Endothelial cell of umbilical vein (primary cell): ENCODE data around the gene CHST7.

Experiments used
- POLR2A ChIP-seq: IDR thresholded peaks from 2 replicates; pipeline ENCODE4 v1.6.1; 2012; ENCODE audit warnings: low read depth, mild to moderate bottlenecking, control low read depth, low read length
- POLR2AphosphoS5 ChIP-seq: IDR thresholded peaks from 2 replicates; pipeline ENCODE4 v1.6.1; 2012; ENCODE audit warnings: low read depth, mild to moderate bottlenecking, control low read depth, low read length, moderate library complexity; ENCODE audit not compliant: insufficient read depth
- TF ChIP-seq, protein P1 (sequence below), 2 donors: IDR thresholded peaks; 1 replicate in 1 of 2; 2 replicates in 1 of 2; pipeline ENCODE4 v1.5.1; 2011; ENCODE audit warnings: low read length in 2 of 2, mild to moderate bottlenecking in 2 of 2, moderate library complexity in 2 of 2, control low read depth in 1 of 2, inconsistent platforms in 1 of 2, low read depth in 1 of 2; ENCODE audit not compliant: insufficient read depth in 1 of 2; ENCODE audit errors: extremely low read depth in 1 of 2

DNA sequence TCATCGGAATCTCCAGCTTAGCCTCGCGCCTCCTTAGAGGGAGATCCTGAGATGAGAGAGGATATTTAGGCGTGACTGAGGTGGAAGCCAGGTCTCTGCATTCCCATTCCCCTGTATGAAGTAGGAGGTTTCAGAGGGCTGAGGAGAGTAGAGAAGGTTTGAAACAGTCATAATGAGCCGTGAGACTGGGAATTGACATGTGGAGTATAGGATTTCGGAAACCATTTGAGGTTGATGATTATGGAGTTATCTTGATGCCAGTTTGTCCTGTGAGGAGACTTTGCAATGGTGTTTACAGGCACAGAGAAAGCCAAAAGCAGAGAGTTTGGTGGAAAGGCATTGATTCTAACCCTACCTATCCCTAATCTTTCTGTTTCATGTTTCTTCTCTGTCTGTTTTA, 2.0 kb downstream of the CHST7 start:
- no peak for TF ChIP-seq POLR2A
- TF ChIP-seq, protein P1, sequence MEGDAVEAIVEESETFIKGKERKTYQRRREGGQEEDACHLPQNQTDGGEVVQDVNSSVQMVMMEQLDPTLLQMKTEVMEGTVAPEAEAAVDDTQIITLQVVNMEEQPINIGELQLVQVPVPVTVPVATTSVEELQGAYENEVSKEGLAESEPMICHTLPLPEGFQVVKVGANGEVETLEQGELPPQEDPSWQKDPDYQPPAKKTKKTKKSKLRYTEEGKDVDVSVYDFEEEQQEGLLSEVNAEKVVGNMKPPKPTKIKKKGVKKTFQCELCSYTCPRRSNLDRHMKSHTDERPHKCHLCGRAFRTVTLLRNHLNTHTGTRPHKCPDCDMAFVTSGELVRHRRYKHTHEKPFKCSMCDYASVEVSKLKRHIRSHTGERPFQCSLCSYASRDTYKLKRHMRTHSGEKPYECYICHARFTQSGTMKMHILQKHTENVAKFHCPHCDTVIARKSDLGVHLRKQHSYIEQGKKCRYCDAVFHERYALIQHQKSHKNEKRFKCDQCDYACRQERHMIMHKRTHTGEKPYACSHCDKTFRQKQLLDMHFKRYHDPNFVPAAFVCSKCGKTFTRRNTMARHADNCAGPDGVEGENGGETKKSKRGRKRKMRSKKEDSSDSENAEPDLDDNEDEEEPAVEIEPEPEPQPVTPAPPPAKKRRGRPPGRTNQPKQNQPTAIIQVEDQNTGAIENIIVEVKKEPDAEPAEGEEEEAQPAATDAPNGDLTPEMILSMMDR (IDR thresholded peaks at IDR 0.05; ENCODE audit: extremely low read depth in 1 of 2, insufficient read depth in 1 of 2, low read depth in 1 of 2, low read length in 2 of 2): no peak
- TF ChIP-seq POLR2AphosphoS5: no peak
